Measurements from ENCODE around the gene OR4D2. TPM values are rescaled to one million over a fixed set of nuclear protein-coding genes. Genes with fewer than 3 reads are reported as not detected.

The OR4D2 gene
- total RNA-seq, 1 donor from 2014 or later, result not detected

DNA sequence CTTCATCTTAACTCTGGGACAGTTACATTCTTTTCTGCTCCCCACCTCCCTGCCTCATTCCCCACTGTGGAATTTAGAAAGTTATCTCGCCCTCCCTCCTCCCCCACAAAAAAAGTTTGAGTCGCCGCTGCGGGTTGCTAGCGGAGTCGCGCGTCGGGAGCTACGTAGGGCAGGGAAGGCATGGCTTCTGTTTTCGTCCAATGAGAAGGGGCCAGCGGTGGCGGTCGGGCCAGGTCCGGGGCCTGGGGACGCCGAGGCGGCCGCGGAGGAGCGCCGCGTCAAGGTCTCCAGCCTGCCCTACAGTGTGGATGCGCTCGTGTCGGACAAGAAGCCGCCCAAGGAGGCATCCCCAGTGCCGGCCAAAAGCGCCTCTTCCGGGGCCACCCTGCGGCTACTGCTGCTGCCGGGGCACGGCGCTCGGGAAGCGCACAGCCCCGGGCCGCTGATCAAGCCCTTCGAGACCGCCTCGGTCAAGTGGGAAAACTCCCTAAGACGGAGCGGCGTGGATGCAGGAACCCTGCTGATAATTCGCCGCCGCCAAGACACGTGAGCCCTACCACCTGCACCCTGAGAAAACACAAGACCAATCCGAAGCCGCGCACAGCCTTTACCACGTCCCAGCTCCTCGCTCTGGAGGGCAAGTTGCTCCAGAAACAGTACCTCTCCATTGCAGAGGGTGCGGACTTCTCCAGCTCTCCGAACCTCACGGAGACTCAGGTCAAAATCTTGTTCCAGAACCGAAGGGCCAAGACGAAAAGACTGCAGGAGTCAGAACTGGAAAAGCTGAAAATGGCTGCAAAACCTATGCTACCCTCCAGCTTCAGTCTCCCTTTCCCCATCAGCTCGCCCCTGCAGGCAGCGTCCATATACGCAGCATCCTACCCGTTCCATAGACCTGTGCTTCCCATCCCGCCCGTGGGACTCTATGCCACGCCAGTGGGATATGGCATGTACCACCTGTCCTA lies 9.7 kb upstream of the OR4D2 start:
- DNase-seq, result peak; percentile 21
- peaks cover 90% of the 10 kb centered on the region for H3K27me3 ChIP-seq (ENCODE audit: low read depth)

DNA sequence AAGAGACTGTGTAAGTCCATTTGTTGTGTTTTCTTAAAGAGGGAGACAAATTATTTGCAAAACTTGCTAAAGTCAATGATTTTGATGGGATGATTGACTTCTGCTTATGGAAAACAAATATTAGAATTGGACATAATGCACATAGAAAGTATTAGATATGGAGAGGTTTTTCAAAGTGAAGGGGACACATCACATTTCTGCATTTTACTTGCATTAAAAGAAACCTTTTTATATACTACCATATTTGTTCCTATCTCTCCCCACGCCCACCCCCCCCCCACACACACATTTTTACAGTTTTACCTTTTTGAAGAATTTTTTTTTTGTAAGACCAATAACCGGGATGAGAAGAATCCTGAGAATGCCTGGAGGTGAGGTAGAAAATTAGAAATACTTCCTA lies 8.6 kb upstream of the OR4D2 start:
- Histone ChIP-seq H3K4me3 (no peak overlapping the region), H3K9me3 (replicated peaks) (peaks cover 2% of the 10 kb centered on the region), H3K27ac (replicated peaks) (no peak overlapping the region), H3K4me1 (peaks cover 12% of the 10 kb centered on the region), H3K27me3 (ENCODE audit: low read depth) (peaks cover 91% of the 10 kb centered on the region), H3K36me3 (no peaks in the 10 kb centered on the region)
- intact Hi-C loops (cut with micrococcal nuclease), result no loop called here
- TF ChIP-seq, protein P1, sequence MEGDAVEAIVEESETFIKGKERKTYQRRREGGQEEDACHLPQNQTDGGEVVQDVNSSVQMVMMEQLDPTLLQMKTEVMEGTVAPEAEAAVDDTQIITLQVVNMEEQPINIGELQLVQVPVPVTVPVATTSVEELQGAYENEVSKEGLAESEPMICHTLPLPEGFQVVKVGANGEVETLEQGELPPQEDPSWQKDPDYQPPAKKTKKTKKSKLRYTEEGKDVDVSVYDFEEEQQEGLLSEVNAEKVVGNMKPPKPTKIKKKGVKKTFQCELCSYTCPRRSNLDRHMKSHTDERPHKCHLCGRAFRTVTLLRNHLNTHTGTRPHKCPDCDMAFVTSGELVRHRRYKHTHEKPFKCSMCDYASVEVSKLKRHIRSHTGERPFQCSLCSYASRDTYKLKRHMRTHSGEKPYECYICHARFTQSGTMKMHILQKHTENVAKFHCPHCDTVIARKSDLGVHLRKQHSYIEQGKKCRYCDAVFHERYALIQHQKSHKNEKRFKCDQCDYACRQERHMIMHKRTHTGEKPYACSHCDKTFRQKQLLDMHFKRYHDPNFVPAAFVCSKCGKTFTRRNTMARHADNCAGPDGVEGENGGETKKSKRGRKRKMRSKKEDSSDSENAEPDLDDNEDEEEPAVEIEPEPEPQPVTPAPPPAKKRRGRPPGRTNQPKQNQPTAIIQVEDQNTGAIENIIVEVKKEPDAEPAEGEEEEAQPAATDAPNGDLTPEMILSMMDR (IDR thresholded peaks at IDR 0.05; ENCODE audit: borderline replicate concordance), result no peak
- DNase-seq, result no peak

More for the DNA sequence above, 9.7 kb upstream of the OR4D2 start:
- TF ChIP-seq, protein P1 (IDR thresholded peaks at IDR 0.05; ENCODE audit: borderline replicate concordance), result no peak
- intact Hi-C loops (cut with micrococcal nuclease), result no loop called here
- peak overlapping the region; percentile 27 for H3K27ac ChIP-seq (replicated peaks)
- peaks cover 19% of the 10 kb centered on the region for H3K4me1 ChIP-seq
- H3K4me3 ChIP-seq, result peak overlapping the region; percentile 68
- no peaks in the 10 kb centered on the region for H3K36me3 ChIP-seq
- H3K9me3 ChIP-seq (replicated peaks), result no peaks in the 10 kb centered on the region

DNA sequence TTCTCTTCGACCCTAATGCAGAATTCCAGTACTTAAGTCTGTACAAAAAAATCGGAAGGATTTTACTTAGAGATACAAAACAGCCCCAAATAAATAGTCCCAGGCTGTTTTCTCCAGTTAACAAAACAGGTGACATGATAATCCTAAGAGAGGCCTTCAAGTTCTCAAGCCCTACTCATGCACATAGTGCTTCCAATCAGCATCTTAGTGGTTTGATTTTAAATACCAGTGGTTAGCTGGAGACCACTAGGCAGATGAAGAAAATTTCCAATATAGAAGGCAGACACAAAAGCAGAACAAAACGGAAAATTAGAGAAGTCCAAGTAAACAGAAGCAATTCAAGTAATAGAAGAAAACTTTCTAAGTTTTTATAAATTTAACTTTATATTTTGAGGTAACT lies 5.2 kb upstream of the OR4D2 start:
- Histone ChIP-seq H3K4me1 (peaks cover 10% of the 10 kb centered on the region), H3K9me3 (replicated peaks) (peaks cover 2% of the 10 kb centered on the region), H3K27me3 (ENCODE audit: low read depth) (peaks cover 95% of the 10 kb centered on the region), H3K27ac (replicated peaks) (no peak overlapping the region), H3K36me3 (no peaks in the 10 kb centered on the region), H3K4me3 (no peak overlapping the region)
- DNase-seq, result no peak
- intact Hi-C loops (cut with micrococcal nuclease), result no loop called here
- TF ChIP-seq, protein P1 (IDR thresholded peaks at IDR 0.05; ENCODE audit: borderline replicate concordance), result no peak

DNA sequence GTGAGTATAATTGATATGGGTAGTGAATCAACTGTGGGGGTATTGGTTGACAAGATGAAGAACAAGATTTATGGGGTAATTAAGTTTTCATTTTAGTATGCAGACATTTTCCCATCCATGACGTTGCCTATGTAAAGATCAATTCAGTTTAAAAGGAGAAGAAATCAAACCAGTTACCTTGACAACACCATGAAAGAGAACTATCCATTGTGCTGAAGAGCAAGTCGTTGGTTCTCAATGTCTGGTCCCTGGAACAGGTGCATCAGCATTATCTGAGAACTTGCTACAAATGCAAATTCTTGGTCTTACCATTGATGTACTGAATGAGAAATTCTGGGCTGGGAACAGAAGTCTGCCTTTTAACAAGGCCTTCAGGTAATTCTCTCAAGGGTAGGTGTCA lies 801 bp upstream of the OR4D2 start:
- intact Hi-C loops (cut with micrococcal nuclease), result no loop called here
- Histone ChIP-seq H3K36me3 (no peaks in the 10 kb centered on the region), H3K4me3 (no peak overlapping the region), H3K27me3 (ENCODE audit: low read depth) (peaks cover 93% of the 10 kb centered on the region), H3K9me3 (replicated peaks) (peaks cover 2% of the 10 kb centered on the region), H3K4me1 (no peaks in the 10 kb centered on the region), H3K27ac (replicated peaks) (no peak overlapping the region)
- no peak for DNase-seq
- TF ChIP-seq, protein P1 (IDR thresholded peaks at IDR 0.05; ENCODE audit: borderline replicate concordance), result no peak

DNA sequence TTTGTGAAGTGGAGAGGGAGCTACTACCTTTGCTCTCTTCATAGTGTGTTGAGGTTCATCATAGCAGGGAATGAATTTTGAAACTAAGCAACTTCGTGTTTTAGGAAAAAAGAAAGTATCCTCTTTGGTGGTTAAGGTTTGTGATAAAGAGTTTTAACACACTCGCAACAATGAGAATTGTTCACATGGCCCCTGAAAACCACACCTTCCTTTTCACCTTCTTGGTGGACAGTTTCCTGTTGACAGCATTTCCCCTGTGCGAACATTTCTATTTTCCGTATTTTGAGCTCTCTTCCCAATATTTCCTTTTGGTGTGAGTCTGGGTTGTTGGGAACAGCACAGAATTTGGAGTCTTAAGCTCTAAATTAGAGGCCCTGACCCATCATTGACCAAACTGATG lies 3.8 kb downstream of the OR4D2 start:
- DNase-seq, result no peak
- intact Hi-C loops (cut with micrococcal nuclease), result no loop called here
- TF ChIP-seq, protein P1 (IDR thresholded peaks at IDR 0.05; ENCODE audit: borderline replicate concordance), result no peak
- Histone ChIP-seq H3K27ac (replicated peaks) (no peak overlapping the region), H3K27me3 (ENCODE audit: low read depth) (peaks cover 68% of the 10 kb centered on the region), H3K9me3 (replicated peaks) (no peaks in the 10 kb centered on the region), H3K4me3 (no peak overlapping the region), H3K36me3 (no peaks in the 10 kb centered on the region), H3K4me1 (no peaks in the 10 kb centered on the region)

Measured in left ventricle myocardium inferior (tissue), 1 donor.